GM04503 (cell line): ENCODE results near the gene MARCKSL1.
"Not testable (repeated sequence)": the region's sequence is repeated elsewhere in the genome, so short reads cannot be mapped to it uniquely, and the experiment has no call there.

Source experiments
- DNase-seq: peaks from one replicate; pipeline ENCODE4 v3.0.0-alpha.2; 2012; ENCODE audit warnings: low read depth

MARCKSL1 gene

DNA sequence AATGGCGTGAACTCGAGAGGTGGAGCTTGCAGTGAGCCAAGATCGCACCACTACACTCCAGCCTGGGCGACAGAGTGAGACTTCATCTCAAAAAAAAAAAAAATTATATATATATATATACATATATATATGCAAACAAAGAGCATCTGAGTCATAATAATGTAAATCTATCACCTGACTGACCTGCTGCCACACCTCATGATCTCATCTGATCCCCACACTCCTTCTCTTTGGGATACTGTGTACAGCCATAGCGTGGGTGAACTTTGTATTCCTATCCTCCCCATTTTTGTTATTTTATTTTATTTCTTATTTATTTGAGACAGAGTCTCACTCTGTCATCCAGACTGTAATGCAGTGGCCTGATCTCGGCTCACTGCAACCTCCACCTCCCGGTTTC, 46.8 kb downstream of the MARCKSL1 start:
- no peak for DNase-seq

DNA sequence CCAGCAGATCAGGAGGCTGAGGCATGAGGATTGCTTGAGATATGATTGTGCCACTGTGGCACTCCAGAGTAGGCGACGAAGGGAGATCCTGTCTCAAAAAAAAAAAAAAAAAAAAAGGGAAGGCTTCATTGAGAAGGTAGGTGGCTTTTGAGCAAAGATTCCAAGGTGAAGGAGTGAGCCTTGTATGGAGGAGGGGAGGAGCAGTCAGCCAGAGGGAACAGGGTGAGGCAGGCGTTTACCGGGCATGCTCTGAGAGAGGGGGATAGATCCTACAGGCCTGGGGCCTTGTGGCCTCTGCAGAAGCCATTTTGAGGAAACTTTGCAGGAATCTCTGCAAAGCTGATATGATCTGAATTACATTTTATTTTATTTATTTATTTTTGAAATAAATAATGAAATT, 49.3 kb downstream of the MARCKSL1 start:
- DNase-seq: no peak

DNA sequence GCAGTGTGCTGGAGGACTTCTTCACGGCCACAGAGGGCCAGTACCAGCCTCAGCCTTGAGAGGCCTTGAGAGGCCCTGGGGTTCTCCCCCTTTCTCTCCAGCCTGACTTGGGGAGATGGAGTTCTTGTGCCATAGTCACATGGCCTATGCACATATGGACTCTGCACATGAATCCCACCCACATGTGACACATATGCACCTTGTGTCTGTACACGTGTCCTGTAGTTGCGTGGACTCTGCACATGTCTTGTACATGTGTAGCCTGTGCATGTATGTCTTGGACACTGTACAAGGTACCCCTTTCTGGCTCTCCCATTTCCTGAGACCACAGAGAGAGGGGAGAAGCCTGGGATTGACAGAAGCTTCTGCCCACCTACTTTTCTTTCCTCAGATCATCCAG, 50.4 kb downstream of the MARCKSL1 start:
- no peak for DNase-seq

DNA sequence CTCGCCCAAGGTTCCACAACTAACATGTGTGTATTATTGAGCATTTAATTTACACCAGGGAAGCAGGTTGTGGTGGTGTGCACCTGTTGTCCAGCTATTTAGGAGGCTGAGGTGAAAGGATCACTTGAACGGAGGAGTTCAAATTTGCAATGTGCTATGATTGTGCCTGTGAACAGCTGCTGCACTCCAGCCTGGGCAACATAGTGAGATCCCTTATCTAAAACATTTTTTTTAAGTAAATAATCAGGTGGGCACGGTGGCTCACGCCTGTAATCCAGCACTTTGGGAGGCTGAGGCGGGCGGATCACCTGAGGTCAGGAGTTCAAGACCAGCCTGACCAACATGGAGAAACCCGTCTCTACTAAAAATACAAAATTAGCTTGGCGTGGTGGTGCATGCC, 51.3 kb downstream of the MARCKSL1 start:
- DNase-seq: not testable (repeated sequence)
